Tibial artery (tissue), 4 donors: ENCODE data around the gene PHRF1.

Experiments used
- DNase-seq, 2 donors: peaks; one replicate each; pipeline ENCODE4 v3.0.0-alpha.2; 2019
- H3K27ac ChIP-seq, 2 donors: fragments of 200-600 bp; sonication (generic) in 1 of 2; 1 replicate in 1 of 2; 2 replicates in 1 of 2; pipeline ENCODE4 v1.5.1; 2018 to 2019; ENCODE audit warnings: mild to moderate bottlenecking in 1 of 2
- H3K27me3 ChIP-seq, 2 donors: fragments of 200-600 bp; sonication (generic) in 1 of 2; one replicate each; pipeline versions ENCODE4 v1.5.1 to v1.6.0; 2016 to 2019
- H3K36me3 ChIP-seq, 3 donors: fragments of 200-600 bp; sonication (generic) in 2 of 3; one replicate each; pipeline ENCODE4 v1.5.1; 2016 to 2019; ENCODE audit warnings: mild to moderate bottlenecking in 2 of 3
- H3K4me1 ChIP-seq, 4 donors: fragments of 200-600 bp; sonication (generic) in 2 of 4; 1 replicate in 3 of 4; 2 replicates in 1 of 4; pipeline ENCODE4 v1.5.1; 2016 to 2019
- H3K4me3 ChIP-seq, 2 donors: fragments of 200-600 bp; sonication (generic) in 1 of 2; 1 replicate in 1 of 2; 2 replicates in 1 of 2; pipeline ENCODE4 v1.5.1; 2018 to 2019; ENCODE audit warnings: mild to moderate bottlenecking in 2 of 2
- H3K9me3 ChIP-seq, 3 donors: fragments of 200-600 bp; sonication (generic) in 1 of 3; one replicate each; pipeline ENCODE4 v1.5.1; 2016 to 2019
- CTCF ChIP-seq, 2 experiments: fragments of 200-600 bp in 1 of 2; fragments of 450-650 bp in 1 of 2; IDR thresholded peaks; one replicate each; pipeline ENCODE4 v1.5.1; 2017 to 2019; ENCODE audit warnings: antibody characterized with exemption in 2 of 2, mild to moderate bottlenecking in 1 of 2, moderate library complexity in 1 of 2
- intact Hi-C: fragments of 100-400 bp; cut with DNase I; formaldehyde crosslinking; loops from one replicate; pipeline ENCODE4 v1.15.0; 2023; ENCODE audit warnings: low total_unique reads

The PHRF1 gene

GRCh38 chr11:623999-624704 lies 47.9 kb downstream of the PHRF1 start:
- DNase-seq: peak in 1 of 2 donors; percentile 64
- no peak for TF ChIP-seq CTCF (IDR thresholded peaks at IDR 0.05)
- Histone ChIP-seq H3K27ac (no peak overlapping the region), H3K4me3 (no peak overlapping the region), H3K4me1 (peaks cover 0 to 7% (median 3%) of the 10 kb centered on the region in 4 donors), H3K36me3 (peaks cover 0 to 35% (median 0%) of the 10 kb centered on the region in 3 donors), H3K9me3 (no peaks in the 10 kb centered on the region), H3K27me3 (peaks cover 0 to 5% of the 10 kb centered on the region in 2 donors)
- intact Hi-C loops: no loop called here

GRCh38 chr11:624705-625635 lies 48.7 kb downstream of the PHRF1 start, which contains the start of gene CDHR5:
CDHR5 (minus strand) TSS chr11:624955; CDS start chr11:624902, 53 bp downstream.
- intact Hi-C loops: no loop called here
- H3K27ac ChIP-seq: no peak within 1 kb of the TSS
- peaks cover 0 to 7% (median 3%) of the 10 kb centered on the region in 4 donors for H3K4me1 ChIP-seq
- H3K4me3 ChIP-seq: no peak within 1 kb of the TSS
- TF ChIP-seq CTCF (IDR thresholded peaks at IDR 0.05): no peak
- peaks cover 0 to 5% of the 10 kb centered on the region in 2 donors for H3K27me3 ChIP-seq
- no peaks in the 10 kb centered on the region for H3K9me3 ChIP-seq
- no peak for DNase-seq
- peaks cover 0 to 35% (median 0%) of the 10 kb centered on the region in 3 donors for H3K36me3 ChIP-seq

- Histone ChIP-seq H3K9me3 (no peaks in the 10 kb centered on the region), H3K4me1 (peaks cover 0 to 7% (median 3%) of the 10 kb centered on the region in 4 donors), H3K4me3 (no peak overlapping the region), H3K27ac (no peak overlapping the region), H3K27me3 (peaks cover 0 to 5% of the 10 kb centered on the region in 2 donors), H3K36me3 (peaks cover 0 to 35% (median 0%) of the 10 kb centered on the region in 3 donors)
- intact Hi-C loops: no loop called here
- DNase-seq: peak in 1 of 2 donors; percentile 65
- no peak for TF ChIP-seq CTCF (IDR thresholded peaks at IDR 0.05)
These were observed 49.5 kb downstream of the PHRF1 start for GRCh38 chr11:625636-626268.

GRCh38 chr11:626475-627307 lies 50.4 kb downstream of the PHRF1 start, which contains the start of gene SCT:
SCT (minus strand) TSS chr11:627181; CDS start chr11:627143, 38 bp downstream.
- Histone ChIP-seq H3K27ac (no peak within 1 kb of the TSS), H3K36me3 (peaks cover 0 to 31% (median 0%) of the 10 kb centered on the region in 3 donors), H3K9me3 (no peaks in the 10 kb centered on the region), H3K27me3 (peaks cover 0 to 5% of the 10 kb centered on the region in 2 donors), H3K4me1 (peaks cover 0 to 7% (median 3%) of the 10 kb centered on the region in 4 donors), H3K4me3 (no peak within 1 kb of the TSS)
- no peak for TF ChIP-seq CTCF (IDR thresholded peaks at IDR 0.05)
- DNase-seq: peak in 1 of 2 donors; percentile 64
- intact Hi-C loops: no loop called here

- DNase-seq: no peak
- TF ChIP-seq CTCF (IDR thresholded peaks at IDR 0.05): no peak
- intact Hi-C loops: no loop called here
- peaks cover 0 to 5% of the 10 kb centered on the region in 2 donors for H3K27me3 ChIP-seq
- peaks cover 0 to 25% (median 0%) of the 10 kb centered on the region in 3 donors for H3K36me3 ChIP-seq
- H3K4me1 ChIP-seq: peaks cover 0 to 7% (median 3%) of the 10 kb centered on the region in 4 donors
- H3K27ac ChIP-seq: no peak overlapping the region
- H3K9me3 ChIP-seq: no peaks in the 10 kb centered on the region
- H3K4me3 ChIP-seq: no peak overlapping the region
These were observed 51.0 kb downstream of the PHRF1 start for GRCh38 chr11:627308-627576.
